NOMO-1 (cell line): ENCODE measurements around the gene LGALS9.
"Not testable (repeated sequence)": the region's sequence is repeated elsewhere in the genome, so short reads cannot be mapped to it uniquely, and the experiment has no call there.

Experiments
- DNase-seq, 2 experiments: peaks; one replicate each; lab custom pipeline; 2025; ENCODE audit not compliant: unreplicated experiment in 2 of 2; lab: John Stamatoyannopoulos, UW

LGALS9 gene

GRCh38 chr17:27670791-27671590, 40.0 kb downstream of the LGALS9 start:
- no peak for DNase-seq

GRCh38 chr17:27671591-27671910, 40.6 kb downstream of the LGALS9 start:
- no peak for DNase-seq

DNA sequence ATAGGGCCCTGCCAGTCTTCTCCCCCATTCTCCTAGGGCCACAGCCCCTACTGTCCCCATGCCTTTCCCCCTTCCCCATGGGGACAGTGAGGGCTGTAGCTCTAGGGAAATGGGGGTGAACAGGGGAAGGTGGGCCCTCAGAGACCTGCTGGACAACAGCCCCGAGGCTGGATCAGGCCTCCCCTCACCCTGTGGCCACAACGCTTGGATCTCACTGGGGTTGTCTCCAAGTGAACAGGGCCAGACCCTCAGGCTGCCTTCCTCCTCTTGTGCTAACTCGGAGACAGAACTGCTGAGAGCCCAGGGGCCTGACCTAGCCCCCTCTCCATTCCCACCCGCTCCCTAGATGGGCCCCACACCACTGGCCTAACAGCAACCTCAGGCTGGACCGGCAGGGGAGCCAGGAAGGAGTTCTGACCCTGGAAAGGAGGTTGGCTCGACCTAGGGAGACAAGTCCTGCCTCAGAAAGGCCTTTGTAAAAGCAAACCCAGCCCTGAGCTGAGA, 41.0 kb downstream of the LGALS9 start:
- not testable (repeated sequence) for DNase-seq

DNA sequence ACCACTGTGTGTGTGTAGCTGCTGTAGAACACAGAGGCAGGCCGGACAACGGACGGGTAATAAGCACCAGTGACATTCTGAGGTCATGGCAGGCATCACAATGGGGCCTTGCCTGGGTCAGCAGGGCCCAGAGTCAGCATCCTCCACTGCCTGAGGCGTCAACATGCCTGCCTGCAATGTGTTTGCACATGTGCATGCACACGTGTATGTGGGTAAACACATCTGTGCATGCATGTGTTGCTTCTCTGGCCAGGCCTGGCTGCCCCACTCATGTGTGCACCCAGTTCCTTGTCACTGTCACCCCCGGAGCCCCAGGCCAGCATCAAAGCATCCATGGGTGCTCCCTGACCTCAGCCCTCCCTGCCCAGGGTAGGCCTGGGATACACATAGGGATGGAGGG, 43.3 kb downstream of the LGALS9 start:
- no peak for DNase-seq

- DNase-seq = no peak
These were observed 46.2 kb downstream of the LGALS9 start for GRCh38 chr17:27677191-27677590.

DNA sequence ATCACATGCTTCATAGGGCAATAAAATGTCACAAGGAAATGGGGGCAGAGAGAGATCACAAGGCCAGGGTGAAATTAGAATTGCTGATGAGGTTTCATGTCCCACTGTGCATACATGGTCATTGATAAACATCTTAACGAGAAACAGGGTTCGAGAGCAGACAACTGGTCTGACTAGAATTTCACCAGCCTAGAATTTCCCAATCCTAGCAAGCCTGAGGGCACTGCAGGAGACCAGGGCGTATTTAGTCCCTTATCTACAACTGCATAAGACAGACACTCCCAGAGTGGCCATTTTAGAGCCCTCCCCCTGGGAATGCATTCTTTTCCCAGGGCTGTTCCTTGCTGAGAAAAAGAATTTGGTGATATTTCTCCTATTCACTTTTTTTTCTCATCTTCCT, 55.3 kb downstream of the LGALS9 start:
- not testable (repeated sequence) for DNase-seq

- DNase-seq = no peak
These were observed 59.9 kb downstream of the LGALS9 start for GRCh38 chr17:27690882-27691281.

- DNase-seq = not testable (repeated sequence)
These were observed 64.3 kb downstream of the LGALS9 start for GRCh38 chr17:27695254-27695814.
